Activated CD8-positive, alpha-beta memory T cell treated with anti-CD3 and anti-CD28 coated beads, Interleukin-2, amount 50 U/mL, for 1 hour (primary cell): Measurements from ENCODE around the gene THOP1.

Experiments
- DNase-seq: peaks from one replicate; pipeline ENCODE4 v3.0.0-alpha.2; 2020; ENCODE audit errors: extremely low read depth

Gene THOP1

DNA sequence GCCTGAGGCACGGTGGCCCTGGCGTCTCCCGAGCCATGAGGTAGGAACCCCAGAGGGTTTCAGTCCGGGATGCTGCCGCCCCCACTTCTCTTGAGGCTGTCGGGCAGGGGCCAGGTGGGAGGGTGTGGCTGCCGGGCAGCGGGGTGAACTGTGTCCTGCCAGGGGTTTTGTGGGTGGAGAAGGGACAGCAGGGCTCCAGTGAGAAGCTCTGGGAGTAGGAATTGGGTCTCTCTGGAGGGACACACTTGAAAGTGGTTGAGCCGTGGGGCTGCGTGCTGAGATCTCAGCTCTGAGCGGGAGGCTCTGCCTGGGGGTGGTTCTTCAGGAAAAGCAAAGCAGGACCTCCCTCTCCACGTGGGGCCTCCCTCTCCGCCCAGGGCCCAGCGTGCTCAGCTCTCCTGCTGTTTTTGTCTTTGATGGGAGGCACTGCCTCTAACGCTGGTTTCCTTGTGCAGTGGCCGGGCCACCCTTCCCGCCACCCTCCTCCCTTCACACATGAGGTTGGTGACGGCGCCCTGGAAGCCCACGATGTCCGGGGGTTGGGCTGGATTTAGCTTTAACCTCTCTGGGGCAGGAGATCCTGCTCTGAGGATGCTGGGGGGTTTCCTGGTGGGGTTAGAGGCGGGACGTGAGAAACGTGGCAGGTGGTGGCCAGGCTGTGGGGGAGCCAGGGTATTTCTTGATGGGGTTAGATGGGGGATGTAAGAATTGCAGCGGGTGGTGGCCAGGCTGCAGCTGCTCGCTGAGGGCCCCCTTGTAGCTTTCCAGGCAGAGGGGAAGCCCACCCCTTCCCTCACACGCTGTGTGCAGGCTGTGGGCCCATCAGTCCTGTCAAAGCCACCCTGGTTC lies 19.1 kb downstream of the THOP1 start:
- DNase-seq, result no peak

DNA sequence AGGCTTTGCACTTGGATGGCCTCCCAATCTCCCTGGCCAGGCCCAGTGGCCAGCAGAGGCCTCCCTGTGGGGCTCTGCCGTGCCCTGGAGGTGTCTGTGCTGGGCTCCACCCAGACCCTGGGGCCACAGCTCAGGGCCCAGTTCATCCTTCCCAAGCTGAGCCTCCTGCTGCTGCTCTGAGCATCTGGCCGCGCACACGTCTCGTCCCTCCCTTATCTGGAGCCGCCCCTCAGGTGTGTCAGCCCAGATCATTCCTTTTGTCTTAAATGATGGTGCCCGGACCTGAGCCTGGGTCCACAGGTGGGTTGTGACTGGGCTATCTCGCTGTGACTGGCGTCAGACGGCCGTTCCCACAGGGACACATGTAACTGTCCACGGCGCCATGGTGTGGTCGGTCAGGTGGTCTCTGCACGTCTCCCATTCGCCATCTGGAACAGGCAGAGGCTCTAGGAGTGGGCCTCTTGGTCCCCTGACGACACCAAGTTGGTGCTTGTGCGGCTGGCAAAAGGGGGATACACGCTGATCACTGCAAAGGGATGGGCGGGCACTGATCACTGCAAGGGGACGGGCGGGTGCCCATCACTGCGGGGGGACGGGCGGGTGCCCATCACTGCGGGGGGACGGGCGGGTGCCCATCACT lies 20.1 kb downstream of the THOP1 start:
- DNase-seq, result no peak

DNA sequence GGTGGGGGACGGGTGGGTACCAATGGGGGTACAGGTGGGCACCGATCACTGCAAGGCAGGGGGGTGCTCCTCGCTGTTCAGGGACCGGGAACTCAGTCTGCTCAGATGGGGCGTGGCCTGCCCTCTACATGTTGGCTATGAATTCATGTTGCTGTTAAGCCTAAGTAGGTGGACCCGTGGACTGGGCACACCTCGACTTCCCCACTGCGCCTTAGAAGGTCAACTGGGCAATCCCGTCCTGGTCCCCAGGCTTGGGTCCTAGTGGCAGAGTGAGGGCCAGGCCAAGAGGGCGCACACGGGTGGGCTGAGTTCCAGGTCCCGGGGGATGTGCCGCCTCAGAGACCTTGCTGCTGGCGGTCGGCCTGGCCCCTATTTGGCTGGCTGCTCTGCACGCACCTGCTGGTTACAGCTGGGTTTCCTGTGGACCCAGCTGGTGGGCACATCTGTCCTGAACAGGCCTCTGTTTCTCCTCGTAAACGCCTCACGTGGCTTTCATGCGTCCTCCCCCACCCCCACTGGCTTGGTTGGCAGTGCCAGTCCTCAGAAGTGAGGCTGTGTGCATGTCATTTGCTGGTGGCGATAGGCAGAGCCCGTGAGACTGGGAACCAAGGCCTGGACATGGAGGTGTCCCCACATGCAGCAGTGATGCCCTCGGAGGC lies 20.8 kb downstream of the THOP1 start:
- no peak for DNase-seq

DNA sequence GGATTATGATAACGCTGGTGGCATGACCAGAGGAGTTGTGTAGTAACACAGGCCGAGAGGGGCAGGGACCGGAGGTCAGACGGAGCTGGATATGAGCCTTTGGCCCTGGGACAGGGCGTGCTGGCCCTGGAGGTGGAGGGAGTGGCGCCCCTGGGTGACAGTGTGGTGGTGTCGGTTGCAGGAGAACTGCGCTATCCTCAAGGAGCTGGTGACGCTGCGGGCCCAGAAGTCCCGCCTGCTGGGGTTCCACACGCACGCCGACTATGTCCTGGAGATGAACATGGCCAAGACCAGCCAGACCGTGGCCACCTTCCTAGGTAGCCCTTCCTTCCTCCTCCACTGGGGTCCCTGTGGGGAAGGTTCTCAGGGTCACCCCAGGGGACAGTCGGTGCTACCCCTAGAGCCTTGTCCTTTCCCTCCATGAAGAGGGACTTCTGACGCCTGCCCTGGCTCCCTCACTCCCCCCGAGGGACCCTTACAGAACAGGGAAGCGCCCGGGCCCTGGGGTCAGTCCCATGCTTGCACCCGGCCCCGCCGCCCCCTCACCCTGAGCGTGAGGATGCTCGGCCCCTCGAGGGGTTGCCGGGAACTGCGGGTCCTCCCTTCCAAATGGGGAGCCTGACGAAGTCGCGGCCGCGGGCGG lies 21.6 kb downstream of the THOP1 start:
- DNase-seq, result no peak

DNA sequence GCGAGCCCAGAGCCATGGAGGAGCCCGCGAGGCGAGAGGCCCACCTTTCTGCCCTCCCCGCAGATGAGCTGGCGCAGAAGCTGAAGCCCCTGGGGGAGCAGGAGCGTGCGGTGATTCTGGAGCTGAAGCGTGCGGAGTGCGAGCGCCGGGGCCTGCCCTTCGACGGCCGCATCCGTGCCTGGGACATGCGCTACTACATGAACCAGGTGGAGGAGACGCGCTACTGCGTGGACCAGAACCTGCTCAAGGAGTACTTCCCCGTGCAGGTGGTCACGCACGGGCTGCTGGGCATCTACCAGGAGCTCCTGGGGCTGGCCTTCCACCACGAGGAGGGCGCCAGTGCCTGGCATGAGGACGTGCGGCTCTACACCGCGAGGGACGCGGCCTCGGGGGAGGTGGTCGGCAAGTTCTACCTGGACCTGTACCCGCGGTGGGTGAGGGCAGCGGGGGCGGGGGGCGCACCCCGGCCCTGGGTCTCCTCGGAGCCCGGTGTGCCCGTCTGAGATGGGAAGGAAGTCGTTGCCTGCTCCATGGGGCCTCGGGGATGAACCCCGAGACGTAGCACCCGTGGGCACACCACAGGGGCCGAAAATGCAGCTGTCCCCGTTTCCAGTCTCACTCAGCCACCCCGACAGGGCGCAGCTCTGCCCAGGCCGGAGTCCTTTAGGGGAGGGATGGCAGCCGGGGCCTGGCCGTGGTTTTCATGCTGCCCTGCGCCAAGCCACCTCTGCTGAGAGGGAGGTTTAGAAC lies 22.3 kb downstream of the THOP1 start:
- DNase-seq, result no peak

DNA sequence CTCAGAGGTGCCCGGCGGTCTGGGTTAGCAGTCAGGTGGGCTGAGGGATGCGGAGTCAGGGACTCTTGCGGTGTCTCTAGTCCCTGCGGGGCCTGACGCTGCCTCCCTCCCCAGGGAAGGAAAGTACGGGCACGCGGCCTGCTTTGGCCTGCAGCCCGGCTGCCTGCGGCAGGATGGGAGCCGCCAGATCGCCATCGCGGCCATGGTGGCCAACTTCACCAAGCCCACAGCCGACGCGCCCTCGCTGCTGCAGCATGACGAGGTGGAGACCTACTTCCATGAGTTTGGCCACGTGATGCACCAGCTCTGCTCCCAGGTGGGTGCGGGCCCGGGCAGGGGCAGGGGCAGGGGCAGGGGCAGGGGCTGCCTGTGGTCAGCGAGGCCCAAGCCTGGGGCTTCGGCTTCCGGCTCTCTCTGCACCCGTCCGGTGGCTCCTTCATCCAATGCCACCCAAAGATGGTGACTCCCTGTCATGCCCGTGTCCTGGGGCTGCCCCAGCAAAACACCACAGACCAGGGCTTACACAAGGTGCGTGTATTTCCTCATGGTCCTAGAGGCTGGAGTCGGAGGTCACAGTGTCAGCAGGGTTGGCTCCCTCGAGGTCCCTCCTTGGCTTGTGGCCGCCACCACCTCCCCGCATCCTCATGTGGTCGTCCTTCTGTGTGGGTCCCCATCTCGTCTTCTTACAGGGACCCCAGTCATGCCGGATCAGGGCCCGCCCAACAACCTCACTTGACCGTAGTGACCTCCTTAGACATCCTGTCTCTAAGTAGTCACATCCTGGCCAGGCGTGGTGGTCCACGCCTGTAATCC lies 23.0 kb downstream of the THOP1 start:
- DNase-seq, result no peak

DNA sequence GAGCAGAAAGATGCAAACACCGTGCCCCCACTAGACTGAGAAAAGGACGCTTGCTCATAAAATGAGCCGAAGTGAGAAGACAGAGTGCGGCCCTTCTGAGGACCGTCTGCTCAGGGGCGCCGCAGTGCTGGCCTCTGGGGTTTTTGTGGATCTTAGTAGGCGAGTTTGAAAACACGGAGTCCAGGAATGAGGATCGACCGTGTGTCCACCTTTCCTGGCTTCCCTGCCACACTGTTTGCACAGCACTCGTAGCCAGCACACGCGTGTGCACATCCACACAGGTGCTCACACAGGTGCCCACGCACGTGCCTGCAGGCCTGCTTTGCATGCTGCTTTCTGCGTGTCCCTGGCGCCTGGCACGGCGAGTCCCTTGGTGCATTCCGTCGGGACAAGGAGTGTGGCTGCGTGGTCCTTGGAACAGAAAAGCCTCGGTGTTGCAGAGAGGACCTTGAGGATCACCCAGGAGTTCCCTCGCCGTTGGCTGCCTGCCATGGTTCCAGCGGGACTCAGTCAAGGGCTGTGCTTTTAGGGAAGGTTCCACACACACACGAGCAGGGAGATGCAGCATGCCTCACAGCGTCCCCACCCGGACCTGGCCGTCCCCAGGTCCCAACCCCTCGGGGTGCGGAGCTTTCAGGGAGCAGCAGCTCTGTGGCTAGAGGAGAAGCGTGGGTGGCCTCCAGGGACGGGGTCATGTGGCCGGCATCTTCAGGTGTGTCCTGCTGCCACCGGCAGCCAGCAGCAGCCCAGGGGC lies 24.3 kb downstream of the THOP1 start:
- DNase-seq, result no peak

DNA sequence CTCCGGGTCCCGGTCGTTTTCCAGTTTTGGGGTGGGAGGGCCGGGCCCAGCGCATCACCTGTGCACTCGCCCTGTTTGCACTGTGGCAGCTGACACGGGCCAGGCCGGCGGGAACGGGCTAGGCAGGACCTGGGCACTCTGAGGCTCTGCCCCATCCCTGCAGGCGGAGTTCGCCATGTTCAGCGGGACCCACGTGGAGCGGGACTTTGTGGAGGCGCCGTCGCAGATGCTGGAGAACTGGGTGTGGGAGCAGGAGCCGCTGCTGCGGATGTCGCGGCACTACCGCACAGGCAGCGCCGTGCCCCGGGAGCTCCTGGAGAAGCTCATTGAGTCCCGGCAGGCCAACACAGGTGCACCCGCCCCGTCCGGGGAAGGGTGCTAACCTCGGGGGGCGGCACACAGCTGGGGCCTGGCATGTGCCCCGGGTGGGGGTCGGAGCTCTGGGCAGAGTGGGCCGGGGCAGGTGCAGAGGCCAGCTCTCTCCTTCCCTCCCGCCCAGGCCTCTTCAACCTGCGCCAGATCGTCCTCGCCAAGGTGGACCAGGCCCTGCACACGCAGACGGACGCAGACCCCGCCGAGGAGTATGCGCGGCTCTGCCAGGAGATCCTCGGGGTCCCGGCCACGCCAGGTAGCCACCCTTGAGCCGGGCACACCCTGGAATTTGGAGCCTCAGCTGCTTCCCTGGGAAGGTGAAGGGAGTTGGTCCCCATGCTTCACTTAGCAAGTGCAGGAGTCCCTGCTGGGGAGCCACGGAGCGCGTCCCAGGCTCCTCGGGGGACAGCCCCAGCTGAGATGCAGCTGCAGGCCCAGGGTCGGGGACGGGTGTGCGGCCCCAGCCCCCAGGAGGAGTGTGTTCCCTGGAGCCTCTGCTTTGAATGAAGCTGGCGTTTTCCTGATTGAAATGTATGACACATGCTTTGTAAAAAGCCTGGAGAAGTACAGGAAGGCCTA lies 25.1 kb downstream of the THOP1 start:
- no peak for DNase-seq

DNA sequence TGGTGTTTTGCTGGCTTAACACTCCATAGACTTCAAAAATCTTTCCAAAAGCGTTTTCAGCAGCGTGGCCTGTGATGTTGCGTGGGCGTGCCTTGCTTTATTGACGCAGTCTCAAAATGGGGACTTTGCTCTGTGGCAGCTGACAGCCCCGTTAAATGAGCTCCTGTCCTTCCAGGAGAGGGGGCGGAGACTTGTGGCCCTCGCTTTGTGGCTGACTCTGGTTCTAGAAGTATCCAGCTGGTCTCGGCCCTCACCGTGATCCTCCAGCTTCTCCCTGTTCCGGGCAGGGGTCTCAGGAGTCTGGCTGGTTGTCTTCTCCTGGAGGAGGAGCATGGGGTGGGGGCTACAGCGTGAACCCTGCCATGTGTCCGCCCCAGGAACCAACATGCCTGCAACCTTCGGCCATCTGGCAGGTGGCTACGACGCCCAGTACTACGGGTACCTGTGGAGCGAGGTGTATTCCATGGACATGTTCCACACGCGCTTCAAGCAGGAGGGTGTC lies 26.0 kb downstream of the THOP1 start:
- no peak for DNase-seq

DNA sequence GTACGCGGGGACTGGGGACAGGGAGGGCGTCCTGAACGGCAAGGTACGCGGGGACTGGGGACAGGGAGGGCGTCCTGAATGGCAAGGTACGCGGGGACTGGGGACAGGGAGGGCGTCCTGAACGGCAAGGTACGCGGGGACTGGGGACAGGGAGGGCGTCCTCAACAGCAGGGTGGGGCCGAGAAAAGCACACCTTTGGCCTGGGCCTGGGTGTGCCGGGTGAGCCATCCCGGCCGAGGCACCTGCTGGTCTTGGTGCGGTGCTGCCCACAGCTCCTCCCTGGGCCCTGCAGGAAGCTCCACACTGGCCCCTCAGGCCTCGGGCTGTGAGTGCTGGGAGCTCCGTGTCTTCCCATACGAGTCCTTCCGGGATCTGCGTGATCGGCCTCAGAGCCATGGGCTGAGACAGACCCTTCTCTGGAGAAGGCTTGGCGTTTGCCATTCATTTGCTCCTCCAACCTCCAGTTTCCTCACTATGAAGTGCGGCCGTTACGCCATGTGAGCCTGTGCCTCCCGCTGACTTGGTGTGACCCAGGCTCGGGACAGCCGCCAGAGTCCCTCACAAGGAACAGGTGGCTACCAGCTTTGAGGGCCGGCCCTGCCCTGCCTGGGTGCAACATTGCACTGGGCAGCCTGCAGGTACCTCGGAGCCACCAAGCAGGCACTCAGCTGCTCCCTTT lies 26.6 kb downstream of the THOP1 start:
- no peak for DNase-seq

DNA sequence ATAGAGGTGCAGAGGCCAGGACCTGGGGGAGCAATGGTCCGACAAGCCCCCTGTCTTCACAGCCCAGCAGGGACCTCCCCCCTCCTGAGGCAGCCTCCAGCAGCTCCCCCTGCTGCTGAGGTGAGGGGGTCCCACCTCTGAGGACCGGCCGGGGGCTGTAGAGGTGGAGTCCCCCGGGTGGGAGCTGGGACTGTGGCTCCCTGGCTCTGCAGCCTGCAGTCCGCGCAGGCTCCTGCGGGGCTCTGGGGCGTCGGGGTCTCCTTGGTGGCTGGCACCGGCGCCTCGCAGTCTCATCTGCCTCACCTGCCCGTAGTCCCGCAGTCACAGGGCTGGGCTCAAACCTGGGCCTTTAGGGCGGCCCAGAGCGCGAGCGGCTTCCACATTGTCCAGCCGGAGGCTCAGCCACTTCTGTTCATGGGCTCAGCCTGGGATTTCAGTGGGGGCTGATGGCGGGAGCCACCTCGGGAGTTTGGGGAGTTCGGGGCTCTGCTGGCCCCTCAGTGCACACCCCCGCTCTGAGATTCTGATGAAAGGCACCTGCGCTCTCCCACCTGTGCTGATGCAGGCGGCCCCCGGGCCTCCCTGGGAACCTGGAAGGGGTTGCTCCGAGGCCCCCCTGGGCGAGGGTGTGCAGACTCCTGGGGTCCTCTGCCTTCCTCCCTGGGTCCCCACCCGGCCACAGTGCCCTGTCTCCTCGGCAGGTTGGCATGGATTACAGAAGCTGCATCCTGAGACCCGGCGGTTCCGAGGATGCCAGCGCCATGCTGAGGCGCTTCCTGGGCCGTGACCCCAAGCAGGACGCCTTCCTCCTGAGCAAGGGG lies 27.3 kb downstream of the THOP1 start:
- no peak for DNase-seq

DNA sequence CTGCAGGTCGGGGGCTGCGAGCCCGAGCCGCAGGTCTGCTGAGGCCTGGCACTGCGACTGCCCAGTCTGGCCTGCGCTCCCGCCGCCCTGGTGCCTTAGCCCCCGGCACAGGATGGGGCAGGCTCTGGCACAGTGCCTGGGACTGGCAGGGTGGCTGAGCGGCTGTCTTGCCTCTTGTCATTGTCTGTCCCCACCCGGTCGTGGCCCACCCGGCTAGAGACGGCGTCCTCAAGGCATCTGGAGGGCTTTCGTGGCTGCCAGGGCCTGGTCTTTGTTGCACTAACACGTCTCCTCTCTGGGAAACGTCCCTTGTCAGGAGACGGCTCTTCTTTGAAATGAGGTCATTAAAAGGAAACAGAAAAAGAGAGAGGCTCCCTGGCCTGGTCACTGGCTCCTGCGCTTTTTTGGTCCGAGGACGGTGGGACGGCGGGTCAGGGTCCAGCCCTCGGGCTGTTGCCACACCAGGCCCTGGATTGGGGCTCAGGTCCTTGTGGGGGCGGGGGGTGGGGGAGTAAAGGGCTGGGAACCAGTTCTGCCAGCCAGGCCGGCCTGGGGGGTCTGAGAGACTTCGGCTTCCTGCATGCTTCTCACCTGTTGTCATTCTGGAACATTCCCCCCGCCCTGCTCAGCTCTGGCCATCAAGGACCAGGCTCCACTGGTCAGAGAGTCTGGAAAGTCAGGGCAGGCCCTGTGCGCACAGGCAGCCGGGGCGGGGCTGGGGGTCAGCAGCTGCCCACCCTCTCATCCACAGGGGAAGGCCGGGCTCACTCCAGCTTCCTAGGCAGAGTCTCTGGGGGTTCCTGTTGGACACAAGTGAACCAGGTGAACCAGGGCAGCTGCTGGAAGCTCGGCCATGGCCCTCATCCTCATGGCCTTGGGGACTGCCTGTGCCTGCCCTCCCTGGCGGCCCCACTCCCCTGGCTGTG lies 28.2 kb downstream of the THOP1 start:
- no peak for DNase-seq

DNA sequence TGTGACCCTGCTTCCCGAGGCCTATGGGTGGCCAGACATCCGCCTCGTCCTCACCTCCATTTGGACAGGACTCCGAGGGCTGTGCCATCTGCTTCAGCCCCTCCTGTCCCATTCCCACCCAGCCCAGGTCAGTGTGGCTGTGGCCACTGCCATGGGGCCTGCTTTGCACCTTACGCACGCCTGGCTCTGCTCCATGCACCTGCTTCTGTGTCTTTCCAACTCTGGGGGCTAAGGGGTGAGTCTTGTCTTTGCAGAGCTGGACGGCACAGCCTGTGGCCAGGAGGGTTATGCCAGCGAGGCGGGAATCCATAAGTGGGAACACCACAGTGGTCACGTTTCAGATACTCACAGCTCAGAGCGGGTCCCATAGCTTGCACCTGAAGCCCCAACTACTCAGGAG lies 29.1 kb downstream of the THOP1 start:
- no peak for DNase-seq

DNA sequence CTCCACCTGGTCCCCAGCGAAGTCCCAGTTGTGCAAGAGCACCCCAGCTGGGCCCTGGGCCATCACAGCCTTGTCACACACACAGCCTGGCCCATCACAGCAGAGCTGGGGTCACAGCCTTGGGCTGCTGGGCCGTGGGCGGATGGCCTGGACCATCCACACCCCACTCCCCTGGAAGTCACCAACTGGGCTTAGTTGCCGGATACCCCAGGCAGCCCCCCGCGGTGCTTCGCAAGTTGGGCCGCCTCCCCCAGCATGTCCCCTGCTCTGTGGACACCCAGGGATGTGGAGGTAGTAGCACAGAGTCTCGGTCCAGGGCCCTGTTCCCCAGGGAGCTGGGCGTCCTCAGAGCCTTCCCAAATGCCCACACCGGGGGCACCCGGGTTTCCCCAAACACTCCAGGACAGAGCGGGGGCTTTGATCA lies 29.9 kb downstream of the THOP1 start:
- no peak for DNase-seq

DNA sequence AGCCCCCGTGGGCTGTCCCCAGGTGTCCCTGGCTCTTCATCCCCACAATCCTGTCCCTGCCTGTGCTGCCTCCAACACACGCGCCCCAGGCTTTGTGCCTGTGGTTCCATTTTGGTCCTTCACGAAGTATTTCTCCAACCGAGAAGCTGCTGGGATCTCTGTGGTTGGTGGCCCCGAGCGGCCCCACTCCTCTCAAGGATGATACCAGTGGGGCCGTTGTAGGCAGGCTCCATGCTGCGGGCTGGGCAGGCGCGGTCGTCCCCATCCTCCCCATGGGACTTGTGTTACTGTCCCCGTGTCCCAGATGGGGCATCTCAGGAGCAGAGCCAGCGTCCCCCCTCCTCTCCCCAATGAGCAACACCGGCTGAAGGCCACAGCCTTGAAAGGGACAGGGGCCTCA lies 30.6 kb downstream of the THOP1 start:
- no peak for DNase-seq

DNA sequence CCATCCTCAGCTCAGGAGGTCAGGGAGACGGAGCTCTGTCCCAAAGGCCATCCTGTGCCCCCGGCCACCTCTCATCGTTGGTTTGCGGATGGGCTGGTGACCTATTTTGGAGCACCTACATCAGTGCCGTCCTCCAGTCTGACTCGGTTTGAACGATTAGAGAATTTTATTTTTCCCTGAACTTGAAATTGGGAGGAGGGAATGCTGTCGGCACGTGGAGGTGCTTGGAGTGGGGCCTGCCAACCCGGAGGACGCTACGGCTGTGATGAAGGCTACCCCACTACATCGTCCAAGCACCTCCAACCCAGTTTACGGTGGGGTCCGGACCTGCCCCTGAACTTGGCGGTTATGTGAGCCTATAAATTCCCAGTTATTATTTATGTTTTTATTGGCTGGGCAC lies 31.3 kb downstream of the THOP1 start:
- no peak for DNase-seq
